IPS-NIHi11 (cell line): ENCODE results near the gene ABLIM3.
A peak's percentile ranks its signal among the peaks of the same experiment; 100 is the strongest.
"Not testable (repeated sequence)": the region's sequence is repeated elsewhere in the genome, so short reads cannot be mapped to it uniquely, and the experiment has no call there.

Experiments
- DNase-seq: peaks from one replicate; pipeline ENCODE4 v3.0.0; 2012; ENCODE audit warnings: mixed read lengths, low spot score

The ABLIM3 gene

GRCh38 chr5:149157330-149157729 lies 16.0 kb downstream of the ABLIM3 start:
- DNase-seq, result no peak

- no peak for DNase-seq
Observed at GRCh38 chr5:149160291-149160787, 19.0 kb downstream of the ABLIM3 start.

GRCh38 chr5:149161026-149161687 lies 19.9 kb downstream of the ABLIM3 start:
- no peak for DNase-seq

- DNase-seq, result no peak
Observed at GRCh38 chr5:149161850-149162249, 20.6 kb downstream of the ABLIM3 start.

- DNase-seq, result no peak
Observed at GRCh38 chr5:149162401-149163084, 21.2 kb downstream of the ABLIM3 start.

- DNase-seq, result no peak
Observed at GRCh38 chr5:149164731-149165130, 23.4 kb downstream of the ABLIM3 start.

- no peak for DNase-seq
Observed at GRCh38 chr5:149166128-149166527, 24.8 kb downstream of the ABLIM3 start.

GRCh38 chr5:149166591-149167100 lies 25.4 kb downstream of the ABLIM3 start:
- DNase-seq, result no peak

- no peak for DNase-seq
Observed at GRCh38 chr5:149168276-149168906, 27.1 kb downstream of the ABLIM3 start.

- DNase-seq, result no peak
Observed at GRCh38 chr5:149170299-149170698, 29.0 kb downstream of the ABLIM3 start.

GRCh38 chr5:149172261-149172660 lies 31.0 kb downstream of the ABLIM3 start:
- no peak for DNase-seq

- DNase-seq, result no peak
Observed at GRCh38 chr5:149172709-149173505, 31.6 kb downstream of the ABLIM3 start.

GRCh38 chr5:149174847-149175234 lies 33.5 kb downstream of the ABLIM3 start:
- DNase-seq, result no peak

- DNase-seq, result no peak
Observed at GRCh38 chr5:149175346-149176105, 34.2 kb downstream of the ABLIM3 start.

- DNase-seq, result no peak
Observed at GRCh38 chr5:149177339-149177843, 36.1 kb downstream of the ABLIM3 start.

- peak; percentile 56 for DNase-seq
Observed at GRCh38 chr5:149177911-149178565, 36.7 kb downstream of the ABLIM3 start.

GRCh38 chr5:149181732-149182131 lies 40.4 kb downstream of the ABLIM3 start:
- no peak for DNase-seq

- DNase-seq, result no peak
Observed at GRCh38 chr5:149182241-149182640, 40.9 kb downstream of the ABLIM3 start.

GRCh38 chr5:149185067-149185466 lies 43.8 kb downstream of the ABLIM3 start:
- no peak for DNase-seq

- DNase-seq, result no peak
Observed at GRCh38 chr5:149186506-149186905, 45.2 kb downstream of the ABLIM3 start.

GRCh38 chr5:149187617-149188016 lies 46.3 kb downstream of the ABLIM3 start:
- DNase-seq, result not testable (repeated sequence)
